CD4-positive, alpha-beta T cell treated with Interleukin-2 at 100 ng/mL for 4 hours (primary cell): ENCODE results near the gene KCND1.

ENCODE experiments used
- DNase-seq: peaks from one replicate; pipeline ENCODE4 v3.0.0-alpha.2; 2020; ENCODE audit warnings: low spot score

KCND1 gene

DNA sequence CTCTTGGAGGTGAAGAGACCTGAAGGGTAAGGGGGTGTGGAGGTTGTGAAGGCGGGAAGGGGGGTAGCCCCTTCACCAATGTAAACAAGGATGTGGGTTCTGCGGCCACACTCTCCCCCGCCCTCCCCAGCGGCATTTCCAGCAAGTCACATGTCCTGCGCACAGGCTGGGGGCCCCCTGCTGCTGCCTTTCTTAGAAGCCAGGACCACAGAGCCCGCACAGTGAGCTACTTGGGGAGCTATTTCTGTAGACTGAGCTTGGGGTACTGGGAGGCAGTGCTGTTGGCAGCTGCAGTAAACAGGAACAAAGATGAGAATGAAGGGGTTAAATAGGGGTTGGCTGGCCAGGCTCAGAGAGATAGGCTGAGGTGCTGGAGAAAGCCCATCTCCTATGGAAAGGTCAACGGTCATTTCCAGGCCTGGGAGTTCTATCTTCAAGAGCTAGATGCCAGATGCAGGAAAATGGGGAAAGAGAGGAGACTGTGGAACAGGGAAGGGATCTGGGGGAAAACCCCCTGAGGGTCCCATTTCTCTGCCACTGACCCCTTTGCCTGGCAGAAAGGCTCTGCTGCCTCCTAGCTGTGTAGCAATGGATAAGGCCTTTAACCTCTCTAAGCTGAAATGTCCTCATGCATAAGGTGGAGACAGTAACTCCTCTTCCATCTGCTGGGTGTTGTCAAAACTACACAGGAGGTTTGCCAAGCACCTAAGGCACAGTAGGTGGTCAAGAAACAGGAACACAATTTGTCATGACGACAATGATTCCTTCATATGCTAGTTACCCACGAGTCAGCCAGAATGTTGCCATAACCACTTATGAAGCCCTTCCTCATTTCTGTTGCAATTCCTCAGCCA is 34.4 kb downstream of the KCND1 start:
- peak; percentile 91 for DNase-seq

DNA sequence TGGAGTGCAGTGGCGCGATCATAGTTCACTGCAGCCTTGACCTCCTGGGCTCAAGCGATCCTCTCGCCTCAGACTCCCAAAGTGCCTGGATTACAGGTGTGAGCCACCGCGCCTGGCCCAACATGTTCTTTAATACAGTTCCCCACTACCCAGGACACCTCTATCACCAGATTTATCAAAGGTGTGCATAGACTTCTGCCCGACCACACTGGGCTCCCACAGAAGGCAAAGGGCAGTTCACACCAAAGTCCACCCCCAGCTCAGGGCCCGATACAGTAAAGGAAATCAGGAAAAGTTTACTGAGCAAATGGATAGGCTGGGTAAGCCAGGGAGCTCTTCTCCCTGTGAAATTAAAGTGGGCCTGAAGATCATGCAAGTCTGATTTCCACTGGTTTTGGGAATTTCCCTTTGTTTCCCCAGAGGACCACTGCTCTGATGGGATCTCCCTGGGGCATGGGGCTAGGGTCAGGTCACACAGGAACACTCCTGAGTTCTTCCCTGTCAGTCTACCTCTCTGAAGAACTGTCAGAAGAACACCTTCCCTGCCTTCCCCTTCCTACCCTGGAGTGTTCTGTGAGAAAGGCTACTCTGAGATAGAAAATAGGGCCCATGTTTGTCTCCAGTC is 35.1 kb downstream of the KCND1 start:
- DNase-seq, result no peak

DNA sequence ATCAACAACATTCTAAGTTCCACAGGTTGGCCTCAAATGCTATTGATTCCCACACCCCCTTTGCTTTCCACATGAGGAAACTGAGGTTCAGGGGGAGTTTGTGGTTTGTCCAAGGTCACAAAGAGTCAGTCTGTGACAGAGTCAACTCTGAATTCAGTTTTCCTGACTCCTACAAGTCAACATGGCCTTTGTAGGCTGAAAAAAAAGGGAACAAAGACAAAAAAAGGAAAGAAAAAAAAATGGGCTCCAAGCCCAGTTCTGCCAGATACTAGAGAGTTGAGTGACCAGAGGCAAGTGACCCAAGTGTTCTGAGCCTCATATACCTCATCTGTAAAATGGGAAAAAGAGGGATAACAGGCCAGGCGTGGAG is 36.4 kb downstream of the KCND1 start:
- no peak for DNase-seq

DNA sequence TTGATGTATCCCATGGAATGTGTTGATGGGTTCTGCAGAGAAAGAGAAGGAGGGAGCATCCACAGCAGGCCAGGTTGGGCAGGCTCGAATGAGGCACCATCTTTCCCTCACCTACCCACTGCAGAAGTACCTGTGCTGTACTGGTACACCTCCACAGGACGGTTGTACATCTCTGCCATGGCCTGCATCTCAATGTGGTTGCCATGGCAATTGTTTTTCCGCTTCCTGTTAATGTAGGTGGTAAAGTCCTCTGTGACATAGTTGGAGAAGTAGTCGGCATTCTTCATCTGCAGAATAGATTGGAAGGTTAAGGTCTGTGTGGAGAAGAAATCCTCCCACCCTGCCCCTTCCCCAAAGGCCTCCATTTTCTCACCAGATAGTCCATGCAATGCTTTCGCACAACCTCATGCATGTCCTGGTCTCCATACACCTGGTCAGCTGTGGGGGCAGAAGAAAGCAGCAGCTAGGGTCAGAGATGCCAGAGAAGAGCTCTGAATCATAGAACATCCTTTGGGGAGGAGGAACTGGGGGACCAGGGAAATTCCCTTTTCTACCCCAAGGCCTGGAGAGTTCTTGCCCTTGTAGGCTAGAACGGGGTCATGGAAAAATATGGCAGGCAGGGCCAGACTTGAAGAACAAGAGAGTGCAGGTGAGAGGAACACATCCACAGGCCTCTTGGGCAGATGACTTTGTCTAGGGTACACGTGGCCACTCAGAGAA is 36.9 kb downstream of the KCND1 start:
- DNase-seq, result peak; percentile 67

DNA sequence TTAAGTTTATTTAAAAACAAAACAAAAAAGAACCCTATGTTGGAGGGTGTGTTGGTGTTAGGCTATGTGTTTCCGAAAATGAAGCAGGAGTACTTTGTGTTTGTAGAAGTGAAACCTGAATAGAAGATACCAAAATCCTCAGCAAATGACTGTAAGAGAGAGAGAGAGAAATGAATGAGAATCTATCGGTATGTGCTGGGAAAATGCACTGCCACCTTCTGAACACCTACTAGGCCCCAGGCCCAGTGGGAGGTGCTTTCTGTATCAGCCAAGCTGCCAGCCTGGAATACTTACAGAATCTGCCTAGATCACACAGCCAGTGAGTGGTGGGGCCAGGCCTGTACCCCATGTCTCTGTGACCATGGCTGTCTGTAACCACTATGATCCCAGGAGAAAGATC is 37.9 kb downstream of the KCND1 start:
- no peak for DNase-seq

DNA sequence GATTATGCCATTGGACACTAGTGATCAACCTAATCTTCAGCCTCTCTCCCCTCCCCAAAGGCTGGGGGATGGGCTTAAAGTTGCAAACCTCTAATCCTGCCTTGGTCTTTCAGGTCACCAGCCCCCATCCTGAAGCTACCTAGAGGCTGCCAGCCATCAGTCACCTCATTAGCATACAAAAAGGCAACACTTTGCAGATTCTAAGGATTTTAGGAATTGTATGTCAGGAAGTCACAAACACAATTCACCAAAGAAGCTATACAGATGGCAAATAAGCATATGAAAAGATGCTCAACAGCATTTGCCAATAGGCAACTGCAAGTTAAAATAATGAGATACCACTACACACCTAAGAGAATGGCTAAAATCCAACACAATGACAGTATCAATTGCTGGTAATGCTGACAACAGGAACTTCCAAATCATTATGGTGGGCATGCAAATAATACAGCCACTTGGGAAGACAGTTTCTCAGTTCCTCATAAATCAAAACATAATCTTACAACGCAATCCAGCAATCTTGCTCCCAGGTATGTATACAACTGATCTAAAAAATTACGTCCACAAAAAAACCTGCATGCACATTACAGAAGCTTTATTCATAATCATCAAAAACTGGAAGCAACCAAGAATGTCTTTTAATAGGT is 43.8 kb downstream of the KCND1 start:
- no peak for DNase-seq

DNA sequence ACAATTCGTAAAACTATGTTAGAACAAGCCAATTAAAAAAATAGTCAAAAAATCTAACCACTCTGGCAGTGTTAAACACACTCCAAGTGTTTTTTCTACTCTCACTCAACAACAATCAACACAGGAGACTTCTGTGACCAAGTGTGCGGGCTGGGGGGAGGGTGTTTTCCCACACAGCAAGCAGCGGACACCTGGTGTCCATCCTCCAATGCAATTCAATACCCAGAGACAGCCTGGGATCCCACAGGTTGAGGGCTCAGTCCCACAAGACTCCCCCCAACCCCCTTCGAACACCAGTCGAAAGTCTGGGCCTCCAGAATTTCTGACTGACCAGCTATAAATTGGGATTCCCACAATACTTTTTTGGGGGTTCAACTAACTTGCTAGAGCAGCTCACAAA is 44.5 kb downstream of the KCND1 start:
- DNase-seq, result no peak

DNA sequence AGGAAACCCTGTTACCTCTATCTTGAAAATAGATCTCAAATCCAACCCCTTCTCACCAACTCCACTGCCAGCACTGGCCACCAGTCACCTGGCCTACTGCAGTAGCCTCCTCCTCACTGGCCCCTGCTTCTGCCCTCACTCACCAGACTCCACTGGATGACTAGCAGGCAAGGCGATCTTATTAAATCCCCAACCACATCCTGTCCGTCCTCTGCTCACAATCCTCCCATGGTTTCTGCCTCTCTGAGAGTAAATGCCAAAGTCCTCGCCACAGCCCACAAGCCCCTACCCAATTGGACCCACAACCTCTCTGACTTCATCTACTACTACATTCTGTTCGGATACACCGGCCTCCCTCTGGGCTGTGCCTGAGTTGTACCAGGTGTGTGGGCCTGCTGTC is 47.4 kb downstream of the KCND1 start:
- no peak for DNase-seq

DNA sequence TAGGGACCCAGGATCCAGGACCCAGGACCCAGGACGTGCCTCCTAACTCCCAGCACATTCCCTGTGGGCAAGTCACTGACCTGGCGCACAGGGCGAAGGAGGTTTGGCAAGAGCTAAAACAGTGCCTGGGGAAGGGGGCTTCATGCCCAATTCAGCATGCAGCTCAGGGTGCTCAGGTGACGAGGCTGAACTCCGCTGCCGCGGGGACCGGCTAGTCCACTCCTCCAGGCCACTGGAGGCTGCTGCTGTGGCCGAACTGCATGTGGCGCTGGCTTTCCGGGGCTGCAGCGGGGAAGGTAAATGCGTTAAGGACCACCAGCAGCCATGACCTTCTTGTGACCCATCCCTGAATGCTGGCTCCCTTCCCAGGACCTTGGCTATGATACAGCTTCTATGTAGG is 47.9 kb downstream of the KCND1 start:
- DNase-seq, result no peak

DNA sequence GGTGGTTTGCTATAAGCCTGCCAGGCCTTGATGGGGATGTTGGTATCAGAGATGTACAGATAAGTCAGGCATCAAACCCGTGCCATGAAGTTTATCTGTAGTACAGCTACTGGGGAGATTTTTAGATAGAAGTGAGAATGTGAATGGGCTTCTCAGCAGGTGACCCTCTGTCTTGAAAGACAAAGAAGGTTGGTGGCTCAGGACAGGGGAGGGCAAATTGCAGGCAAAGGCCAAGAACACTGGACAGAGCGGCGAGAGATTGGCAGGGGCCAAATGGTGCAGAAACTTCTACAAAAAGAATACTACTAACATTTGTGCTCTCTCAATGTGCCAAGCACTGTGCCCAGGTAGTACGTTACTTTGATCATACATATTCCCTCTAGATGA is 50.9 kb downstream of the KCND1 start:
- DNase-seq, result no peak

DNA sequence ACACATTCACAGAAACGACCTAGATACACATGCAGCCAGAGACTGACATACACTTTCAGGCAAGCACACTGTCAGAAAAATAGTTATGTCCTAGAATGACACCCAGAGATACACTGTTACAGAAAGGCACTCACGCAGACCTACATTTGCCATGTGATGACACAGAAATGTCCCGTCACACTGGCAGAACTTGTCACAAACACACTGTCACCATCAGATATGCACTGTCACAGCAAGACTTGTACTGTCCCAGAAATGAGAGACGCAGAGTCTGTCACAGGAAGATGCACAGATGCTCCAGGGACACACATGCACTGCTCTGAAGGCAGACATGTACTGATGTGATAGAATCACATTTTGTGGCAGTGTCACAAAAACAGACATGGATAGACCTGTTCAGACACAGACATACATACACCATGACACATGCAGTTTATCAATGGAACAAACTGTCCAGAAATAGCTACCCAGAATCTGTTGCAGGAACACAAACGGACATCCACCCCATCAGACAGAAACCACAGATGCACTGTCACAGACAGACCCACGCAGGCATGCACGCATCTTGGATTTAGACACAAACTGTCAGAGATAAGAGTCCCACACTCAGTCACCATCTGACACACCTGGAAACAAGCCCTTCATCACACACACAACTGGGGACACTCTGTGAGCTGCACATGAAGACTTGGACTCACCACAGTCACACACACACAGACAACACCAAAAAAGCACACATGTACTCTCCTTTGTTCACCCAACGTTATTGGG is 51.5 kb downstream of the KCND1 start:
- peak; percentile 57 for DNase-seq

DNA sequence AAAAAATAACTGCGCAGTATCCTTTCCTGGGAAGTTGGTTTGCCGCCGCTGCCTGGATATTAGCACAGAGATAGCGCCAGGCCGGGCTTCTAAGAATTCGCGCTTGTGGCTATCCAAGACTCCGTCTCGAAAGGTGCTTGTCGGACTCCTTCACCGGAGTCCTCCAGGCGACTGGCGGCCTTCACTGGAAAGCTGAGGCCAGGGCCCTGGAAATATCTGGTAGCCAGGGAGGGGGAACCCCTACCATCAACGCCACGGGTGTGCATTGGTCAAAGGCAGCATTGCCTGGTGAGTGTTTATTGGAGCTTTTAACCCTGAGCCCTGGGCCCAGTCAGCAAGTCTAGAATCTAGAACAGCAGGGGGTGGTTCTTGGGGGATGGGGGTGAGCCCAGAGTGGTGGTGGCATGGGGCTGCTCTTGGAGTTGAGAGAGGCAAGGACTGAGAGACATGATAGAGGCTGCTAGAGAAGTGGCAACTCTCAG is 52.2 kb downstream of the KCND1 start:
- no peak for DNase-seq

DNA sequence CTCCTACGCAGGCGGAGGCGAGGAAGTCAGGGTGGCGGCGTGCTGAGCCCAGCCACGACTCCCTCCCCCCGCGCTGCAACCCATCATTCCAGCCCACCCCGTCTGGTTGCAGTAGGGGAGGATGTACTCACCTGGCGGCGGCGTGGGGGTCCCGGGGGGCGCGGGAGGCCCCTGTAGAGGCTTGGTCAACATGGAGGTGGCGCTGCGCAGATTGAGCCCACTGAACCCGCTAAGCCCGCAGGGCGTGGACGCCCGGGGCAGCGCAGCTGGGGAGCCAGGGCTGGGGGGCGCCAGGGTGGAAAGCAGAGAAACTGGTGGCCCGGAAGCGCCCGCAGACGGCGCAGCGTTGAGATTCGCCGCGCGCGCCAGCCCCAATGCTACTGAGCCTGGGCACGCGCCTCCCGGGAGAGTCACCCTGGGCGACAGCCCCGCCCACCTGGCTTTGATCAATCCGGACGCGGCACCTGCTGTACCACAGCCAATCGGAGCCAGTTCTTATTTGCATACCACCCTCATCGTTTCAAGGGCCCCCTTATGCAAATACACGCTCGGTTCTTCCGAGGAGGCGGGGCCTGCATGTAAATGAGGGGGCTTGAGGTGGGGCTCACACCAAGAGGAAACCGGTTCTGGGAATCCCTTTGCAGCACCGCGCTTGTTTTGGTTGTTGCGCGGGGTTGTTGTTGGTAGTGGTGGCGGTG is 52.9 kb downstream of the KCND1 start, which contains the start of gene PIM2:
TSS of gene PIM2 (minus strand) at position 382 of the 698 bp plus-strand sequence. CDS start at position 192, 190 bp downstream.
- DNase-seq, result peak; percentile 95

DNA sequence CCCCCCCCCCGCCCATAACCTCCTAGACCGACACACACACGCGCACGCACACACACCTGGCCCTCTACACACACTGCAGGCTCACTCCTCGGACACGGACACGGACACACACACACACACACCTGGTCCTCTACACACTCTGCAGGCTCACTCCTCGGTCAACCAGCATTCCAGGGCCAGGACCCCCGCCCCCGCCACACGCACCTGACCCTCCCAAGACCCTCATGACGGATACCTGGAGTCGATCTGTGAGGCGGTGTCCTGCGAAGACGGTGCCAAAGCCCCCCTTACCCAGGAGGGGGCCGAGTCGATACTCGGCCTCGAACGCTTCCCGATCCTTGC is 53.4 kb downstream of the KCND1 start:
- DNase-seq, result no peak

DNA sequence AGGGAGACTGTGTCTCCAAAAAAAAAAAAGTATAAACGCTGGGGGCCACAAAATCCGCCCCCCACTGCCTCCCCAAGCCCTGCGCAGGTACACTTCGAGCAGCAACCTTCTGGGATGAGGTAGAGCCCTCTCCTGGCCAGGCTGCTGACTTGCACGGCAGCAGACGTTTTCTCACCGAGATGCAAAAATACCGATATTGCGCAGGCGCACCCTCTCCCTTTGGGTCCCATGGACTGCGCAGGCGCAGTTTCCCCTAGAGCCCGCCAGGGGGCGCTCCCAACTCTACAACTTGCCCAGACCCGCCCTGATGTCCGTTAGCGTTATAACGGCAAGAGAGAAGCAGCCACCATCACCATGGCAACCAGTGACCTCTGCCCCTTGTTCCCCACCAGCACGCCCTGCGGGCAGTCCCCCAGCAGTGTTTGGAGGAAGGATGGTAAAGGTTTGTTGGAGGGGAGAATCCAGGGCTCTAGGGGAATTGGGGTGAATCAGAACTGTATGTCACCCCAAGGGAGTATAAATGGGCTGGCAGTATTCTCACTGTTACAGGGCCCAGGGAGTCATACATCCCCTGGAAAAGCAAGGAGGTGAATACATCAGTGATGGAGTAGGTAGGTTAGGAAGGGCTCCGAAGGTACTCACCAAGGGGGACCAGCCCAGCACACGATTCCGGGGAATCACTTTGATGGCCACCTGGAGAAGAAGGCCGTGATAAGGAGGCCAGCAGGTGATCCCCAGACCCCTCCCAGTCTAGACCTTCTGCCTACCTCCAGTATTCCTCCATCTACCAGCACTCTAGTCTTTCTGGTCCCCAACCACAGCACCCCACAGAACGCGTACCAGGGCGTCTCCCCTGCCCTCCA is 54.3 kb downstream of the KCND1 start:
- DNase-seq, result peak; percentile 93

DNA sequence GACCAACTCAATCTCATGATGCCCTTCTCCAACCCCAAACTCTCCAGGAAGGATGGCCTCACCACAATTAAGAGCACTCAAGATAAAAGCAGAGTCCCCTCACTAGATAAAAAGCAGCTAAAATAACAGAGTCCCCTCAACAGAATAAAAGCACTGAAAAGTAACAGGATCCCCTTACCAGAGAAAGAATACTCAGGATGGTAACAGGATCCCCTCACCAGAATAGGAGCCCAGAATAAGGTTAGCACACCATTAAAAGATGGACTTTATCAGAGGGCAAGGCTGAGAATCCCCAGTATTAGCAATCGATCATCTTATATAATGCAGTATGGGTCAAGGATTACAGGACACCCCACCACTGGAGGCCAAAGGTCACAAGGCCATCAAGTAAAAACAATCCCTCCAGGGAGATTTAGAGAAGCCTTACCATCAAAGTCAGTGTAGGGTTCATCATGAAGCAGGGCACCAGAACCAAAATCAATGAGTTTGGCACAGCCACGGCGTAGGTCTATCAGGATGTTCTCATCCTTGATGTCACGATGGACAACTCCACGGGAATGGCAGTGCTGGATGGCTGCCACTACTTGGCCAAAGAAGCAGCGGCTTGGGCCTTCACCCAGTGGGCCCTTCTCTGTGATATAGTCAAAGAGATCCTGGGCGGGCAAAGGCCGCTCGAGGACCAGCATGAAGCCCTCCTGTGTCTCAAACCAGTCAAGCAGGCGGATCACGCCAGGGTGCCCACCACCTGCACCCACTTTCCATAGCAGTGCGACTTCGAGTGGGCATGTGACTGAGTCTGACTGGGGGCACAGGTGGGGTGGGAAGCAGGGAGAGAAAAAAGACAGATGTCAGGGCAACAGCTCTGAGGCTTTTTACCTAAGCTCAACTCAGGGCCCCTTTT is 56.8 kb downstream of the KCND1 start:
- DNase-seq, result no peak

DNA sequence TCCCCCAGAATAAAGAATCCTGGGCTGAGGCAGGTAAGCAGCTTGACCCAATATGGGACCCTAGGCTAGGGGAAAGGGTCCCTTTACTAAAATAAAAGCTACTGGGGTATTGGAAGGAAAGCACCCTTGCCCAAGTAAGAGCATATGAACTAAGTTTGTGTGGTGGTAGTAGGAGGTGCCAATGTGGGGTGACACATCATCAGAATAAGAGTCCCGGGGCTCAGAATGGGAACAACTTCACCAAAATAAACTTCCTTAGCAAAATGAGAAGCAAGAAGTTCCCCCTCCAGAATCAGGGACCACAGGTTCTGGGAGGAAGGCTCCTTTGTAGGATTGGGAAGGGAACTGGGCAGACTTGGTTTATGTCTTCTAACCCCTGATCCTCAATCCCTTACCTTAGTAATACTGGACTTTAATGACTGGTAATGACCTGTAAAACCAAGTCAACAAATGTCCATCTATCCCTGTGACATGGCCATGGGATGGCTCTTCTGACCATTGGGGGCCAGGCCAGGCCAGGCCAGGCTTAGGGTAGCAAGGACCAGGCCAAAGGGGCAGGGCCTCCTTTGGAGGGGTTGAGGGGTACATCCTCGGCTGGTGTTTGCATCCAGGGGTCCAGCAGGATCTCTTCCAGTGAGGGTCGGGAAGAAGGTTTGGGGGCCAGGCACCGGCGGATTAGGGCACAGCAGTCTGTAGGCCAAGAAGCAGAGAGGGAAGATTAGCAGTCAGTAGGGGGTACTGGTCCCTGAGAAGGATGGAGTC is 57.9 kb downstream of the KCND1 start:
- no peak for DNase-seq
